WTC11 (cell line): ENCODE results near the gene MDFIC2.
"Not testable (repeated sequence)": the region's sequence is repeated elsewhere in the genome, so short reads cannot be mapped to it uniquely, and the experiment has no call there.

Experiments
- ATF2 ChIP-seq: sonication (generic); formaldehyde crosslinking; IDR thresholded peaks from 2 replicates; pipeline ENCODE4 v1.8.1; 2022; ENCODE audit warnings: low read depth, missing genetic modification reagents, borderline replicate concordance
- CREB1 ChIP-seq: sonication (generic); formaldehyde crosslinking; IDR thresholded peaks from 2 replicates; pipeline ENCODE4 v1.8.0; 2023; ENCODE audit warnings: mild to moderate bottlenecking, missing genetic modification reagents
- RELA ChIP-seq: sonication (generic); formaldehyde crosslinking; IDR thresholded peaks from 2 replicates; pipeline ENCODE4 v1.8.1; 2022; ENCODE audit warnings: missing genetic modification reagents, mild to moderate bottlenecking, borderline replicate concordance
- TF ChIP-seq, protein P1 (sequence below): fragments of 200-600 bp; IDR thresholded peaks from 2 replicates; pipeline ENCODE4 v1.8.0; 2022; ENCODE audit warnings: antibody characterized with exemption
- TF ChIP-seq, protein P2 (sequence below): sonication (generic); formaldehyde crosslinking; IDR thresholded peaks from 2 replicates; pipeline ENCODE4 v1.8.1; 2022; ENCODE audit warnings: low read depth, mild to moderate bottlenecking, moderate library complexity, missing genetic modification reagents, borderline replicate concordance

DNA sequence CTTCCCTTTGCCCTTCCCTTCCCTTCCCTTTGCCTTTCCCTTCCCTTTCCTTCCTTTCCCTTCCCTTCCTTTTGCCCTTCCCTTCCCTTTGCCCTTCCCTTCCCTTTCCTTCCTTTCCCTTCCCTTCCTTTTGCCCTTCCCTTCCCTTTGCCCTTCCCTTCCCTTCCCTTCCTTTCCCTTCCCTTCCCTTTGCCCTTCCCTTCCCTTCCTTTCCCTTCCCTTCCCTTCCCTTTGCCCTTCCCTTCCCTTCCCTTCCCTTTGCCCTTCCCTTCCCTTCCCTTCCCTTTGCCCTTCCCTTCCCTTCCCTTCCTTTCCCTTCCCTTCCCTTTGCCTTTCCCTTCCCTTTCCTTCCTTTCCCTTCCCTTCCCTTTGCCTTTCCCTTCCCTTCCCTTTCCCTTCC, 101.2 kb downstream of the MDFIC2 start:
- TF ChIP-seq CREB1 (CRISPR knock-in tag); RELA; ATF2: not testable (repeated sequence)
- TF ChIP-seq, protein P1, sequence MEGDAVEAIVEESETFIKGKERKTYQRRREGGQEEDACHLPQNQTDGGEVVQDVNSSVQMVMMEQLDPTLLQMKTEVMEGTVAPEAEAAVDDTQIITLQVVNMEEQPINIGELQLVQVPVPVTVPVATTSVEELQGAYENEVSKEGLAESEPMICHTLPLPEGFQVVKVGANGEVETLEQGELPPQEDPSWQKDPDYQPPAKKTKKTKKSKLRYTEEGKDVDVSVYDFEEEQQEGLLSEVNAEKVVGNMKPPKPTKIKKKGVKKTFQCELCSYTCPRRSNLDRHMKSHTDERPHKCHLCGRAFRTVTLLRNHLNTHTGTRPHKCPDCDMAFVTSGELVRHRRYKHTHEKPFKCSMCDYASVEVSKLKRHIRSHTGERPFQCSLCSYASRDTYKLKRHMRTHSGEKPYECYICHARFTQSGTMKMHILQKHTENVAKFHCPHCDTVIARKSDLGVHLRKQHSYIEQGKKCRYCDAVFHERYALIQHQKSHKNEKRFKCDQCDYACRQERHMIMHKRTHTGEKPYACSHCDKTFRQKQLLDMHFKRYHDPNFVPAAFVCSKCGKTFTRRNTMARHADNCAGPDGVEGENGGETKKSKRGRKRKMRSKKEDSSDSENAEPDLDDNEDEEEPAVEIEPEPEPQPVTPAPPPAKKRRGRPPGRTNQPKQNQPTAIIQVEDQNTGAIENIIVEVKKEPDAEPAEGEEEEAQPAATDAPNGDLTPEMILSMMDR, result not testable (repeated sequence)
- TF ChIP-seq, protein P2, sequence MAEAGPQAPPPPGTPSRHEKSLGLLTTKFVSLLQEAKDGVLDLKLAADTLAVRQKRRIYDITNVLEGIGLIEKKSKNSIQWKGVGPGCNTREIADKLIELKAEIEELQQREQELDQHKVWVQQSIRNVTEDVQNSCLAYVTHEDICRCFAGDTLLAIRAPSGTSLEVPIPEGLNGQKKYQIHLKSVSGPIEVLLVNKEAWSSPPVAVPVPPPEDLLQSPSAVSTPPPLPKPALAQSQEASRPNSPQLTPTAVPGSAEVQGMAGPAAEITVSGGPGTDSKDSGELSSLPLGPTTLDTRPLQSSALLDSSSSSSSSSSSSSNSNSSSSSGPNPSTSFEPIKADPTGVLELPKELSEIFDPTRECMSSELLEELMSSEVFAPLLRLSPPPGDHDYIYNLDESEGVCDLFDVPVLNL (CRISPR knock-in tag), result not testable (repeated sequence)
